ENCODE measurements around the gene ALDH8A1.

Gene ALDH8A1

DNA sequence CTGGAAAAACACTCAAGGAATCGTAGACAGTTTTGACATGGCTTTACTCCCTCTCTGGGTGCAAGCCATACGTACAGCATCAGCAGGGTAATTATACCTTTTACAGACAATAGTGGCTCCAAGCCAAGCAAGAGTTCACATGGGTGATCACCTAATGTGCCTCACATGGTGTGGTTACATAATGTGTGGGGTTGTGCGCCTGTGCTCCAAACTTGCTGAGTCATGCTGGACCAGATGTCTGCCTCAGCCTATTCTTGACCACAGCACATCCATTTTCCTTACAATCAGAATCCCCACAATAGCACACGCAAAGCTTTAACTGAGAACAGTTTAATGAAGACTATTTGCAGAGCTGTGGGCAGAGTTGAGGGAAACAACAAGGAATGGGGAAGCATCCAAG lies 74.5 kb downstream of the ALDH8A1 start:
- no peak for TF ChIP-seq CTCF (conservative IDR thresholded peaks at IDR 0.05; ENCODE audit: low read depth, low read length)
- no peak overlapping the region for H3K4me3 ChIP-seq (ENCODE audit: low read length)
- DNase-seq (ENCODE audit: low read depth): no peak

DNA sequence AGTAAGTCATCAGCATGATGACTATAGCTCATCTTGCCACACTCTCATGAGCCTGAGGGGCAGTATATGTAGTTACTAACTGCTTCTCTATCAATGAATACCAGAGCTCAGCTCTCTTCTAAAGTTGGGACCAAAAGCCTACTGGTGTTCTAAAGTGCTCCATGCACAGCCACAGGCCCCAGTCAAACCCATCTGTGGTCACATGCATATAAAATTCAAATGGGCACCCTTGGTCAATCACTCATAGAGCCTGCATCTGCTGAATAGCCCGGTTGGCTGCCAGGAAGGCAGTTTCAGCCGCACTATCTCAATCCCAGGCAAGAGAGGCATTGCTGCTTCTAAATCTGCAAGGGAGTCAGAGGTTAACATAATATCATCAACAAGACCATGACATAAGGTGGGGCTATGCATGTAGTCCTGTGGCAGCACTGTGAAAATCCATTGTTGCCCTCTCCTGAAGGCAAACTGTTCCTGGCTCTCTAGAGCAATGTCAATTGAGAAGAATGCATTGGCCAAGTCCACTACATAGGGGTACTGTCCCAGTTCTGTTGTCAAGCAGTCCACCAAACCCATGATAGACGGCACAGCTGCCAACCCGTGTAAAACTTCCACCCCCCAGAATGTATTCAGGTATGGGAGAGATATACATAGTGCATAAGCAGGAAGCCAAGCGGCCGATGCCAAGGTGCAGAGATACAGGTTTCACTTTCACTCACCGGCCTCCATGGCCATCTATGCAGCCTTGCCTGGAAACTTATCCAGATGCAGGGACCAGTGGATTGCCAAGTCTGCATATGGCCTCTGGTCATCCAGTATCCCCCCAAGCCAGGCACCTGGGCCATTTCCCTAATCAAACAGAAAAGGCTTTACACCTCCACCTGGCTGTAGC lies 76.2 kb downstream of the ALDH8A1 start:
- no peak overlapping the region for H3K4me3 ChIP-seq (ENCODE audit: low read length)
- TF ChIP-seq CTCF (conservative IDR thresholded peaks at IDR 0.05; ENCODE audit: low read depth, low read length): no peak
- DNase-seq (ENCODE audit: low read depth): no peak

DNA sequence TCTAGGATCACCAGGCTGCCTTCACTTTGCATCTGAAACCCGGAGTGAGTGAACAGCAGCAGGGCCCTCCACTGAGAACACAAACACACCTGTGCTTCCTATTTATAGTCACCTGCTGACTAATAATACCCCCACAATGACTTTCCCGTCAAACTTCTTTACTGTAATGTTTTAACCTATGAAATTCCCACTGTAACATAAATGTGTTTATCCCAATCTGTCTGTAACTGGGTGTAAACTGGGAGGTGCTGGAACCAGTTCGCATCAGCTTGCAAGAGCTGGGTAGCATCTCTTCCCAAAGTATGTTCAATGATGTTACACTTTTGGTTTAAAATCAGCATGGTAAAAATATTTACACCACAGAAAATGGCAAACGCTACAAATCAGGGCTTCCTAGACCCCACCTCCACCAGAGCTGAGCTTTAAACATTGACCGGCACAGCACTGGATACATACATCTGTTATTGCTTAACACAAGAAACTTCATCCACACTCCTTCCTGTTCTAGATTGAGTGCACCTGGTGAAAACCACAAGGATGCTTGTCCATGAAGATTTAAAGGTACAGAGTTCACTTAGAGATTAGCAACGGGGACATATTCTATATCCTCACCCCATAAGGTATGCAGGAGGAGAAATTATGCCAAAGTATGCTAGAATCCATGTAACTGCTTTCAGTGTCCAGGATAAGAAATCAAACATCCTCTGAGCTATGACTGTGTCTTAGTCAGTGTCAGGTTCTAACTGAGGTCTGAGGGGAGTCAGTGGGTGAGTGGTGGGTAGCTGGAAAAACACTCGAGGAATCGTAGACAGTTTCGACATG lies 79.0 kb downstream of the ALDH8A1 start:
- no peak for DNase-seq (ENCODE audit: low read depth)
- TF ChIP-seq CTCF (conservative IDR thresholded peaks at IDR 0.05; ENCODE audit: low read depth, low read length): no peak

DNA sequence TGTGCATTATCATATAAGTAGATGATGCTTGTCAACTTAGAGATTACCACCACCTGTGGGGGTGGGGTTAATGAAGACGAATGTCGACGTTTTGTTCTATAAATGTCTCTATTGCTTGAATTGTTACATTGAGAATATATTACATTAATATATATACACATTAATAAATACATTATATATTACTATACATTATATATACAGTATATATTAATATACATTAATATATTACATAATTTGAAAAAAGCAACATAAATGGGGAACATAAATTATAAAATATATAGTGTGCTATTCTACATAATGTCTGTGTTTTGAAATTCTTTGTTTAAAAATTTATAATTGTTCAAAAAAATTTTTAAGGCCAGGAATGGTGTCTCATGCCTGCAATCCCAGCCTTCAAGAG lies 81.1 kb downstream of the ALDH8A1 start:
- no peak overlapping the region for H3K4me3 ChIP-seq (ENCODE audit: low read length)
- no peak for DNase-seq (ENCODE audit: low read depth)
- TF ChIP-seq CTCF (conservative IDR thresholded peaks at IDR 0.05; ENCODE audit: low read depth, low read length): no peak

More for the DNA sequence above, 79.0 kb downstream of the ALDH8A1 start:
- H3K4me3 ChIP-seq (ENCODE audit: low read length): no peak overlapping the region
